ENCODE data around the gene ASGR1.
"Not testable (repeated sequence)": the region's sequence is repeated elsewhere in the genome, so short reads cannot be mapped to it uniquely, and the experiment has no call there.

The ASGR1 gene

GRCh38 chr17:7190276-7190917, 11.2 kb upstream of the ASGR1 start:
- no peak for DNase-seq

DNA sequence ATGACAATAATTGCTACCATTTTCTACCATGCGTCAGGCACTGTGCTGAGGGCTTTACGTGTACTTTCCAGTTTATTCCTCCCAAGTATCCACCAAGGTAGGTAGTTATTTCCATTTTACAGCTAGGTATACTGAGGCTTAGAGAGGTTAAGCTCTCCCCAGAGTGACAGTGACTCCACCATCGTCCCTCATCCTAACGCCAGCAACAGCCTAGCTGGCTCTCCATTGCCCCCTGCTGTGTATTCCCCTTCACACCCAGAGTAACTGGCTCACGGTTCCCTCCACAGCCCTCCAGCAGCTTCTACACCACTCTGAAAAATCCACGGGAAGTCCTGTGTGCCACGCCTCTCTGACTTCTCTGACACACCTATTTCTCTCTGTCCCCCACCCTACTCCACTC, 7.1 kb upstream of the ASGR1 start:
- DNase-seq, result no peak

DNA sequence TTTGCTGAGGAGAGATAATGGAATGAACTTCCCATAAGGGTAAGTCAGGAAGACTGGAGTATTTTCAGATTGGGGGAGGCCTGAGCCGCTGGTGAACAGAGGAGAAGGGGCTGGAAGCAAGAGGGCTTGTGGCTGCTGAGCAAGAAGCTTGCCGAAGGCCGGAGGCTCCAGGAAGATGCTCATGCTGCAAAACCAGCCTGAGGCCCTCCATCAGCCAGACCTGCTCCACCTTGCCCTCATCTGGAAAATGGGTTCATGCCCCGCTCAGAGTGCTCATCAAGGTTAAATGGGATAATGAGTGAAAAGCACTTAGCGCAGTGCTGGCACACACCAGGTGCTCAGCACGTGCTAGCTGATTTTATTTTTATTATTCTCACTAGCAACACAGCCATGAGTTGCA, 5.5 kb upstream of the ASGR1 start:
- DNase-seq, result no peak

- no peak for DNase-seq
Measured at GRCh38 chr17:7184091-7184488, 4.9 kb upstream of the ASGR1 start.

GRCh38 chr17:7183433-7184090, 4.4 kb upstream of the ASGR1 start:
- DNase-seq, result no peak

DNA sequence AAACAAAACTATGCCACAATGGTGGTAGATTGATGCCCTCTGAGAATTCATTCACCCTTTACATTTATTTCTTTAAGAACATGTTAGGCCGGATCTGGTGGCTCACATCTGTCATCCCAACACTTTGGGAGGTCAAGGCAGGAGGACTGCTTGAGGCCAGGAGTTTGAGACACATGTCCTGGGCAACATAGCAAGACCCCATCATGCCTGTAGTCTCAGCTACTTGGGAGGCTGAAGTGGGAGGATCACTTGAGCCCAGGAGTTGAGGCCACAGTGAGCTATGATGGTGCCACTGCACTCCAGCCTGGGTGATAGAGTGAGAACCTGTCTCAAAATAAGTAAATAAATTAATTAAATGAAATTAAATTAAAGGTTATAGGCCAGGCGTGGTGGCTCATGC, 2.9 kb upstream of the ASGR1 start:
- not testable (repeated sequence) for DNase-seq

DNA sequence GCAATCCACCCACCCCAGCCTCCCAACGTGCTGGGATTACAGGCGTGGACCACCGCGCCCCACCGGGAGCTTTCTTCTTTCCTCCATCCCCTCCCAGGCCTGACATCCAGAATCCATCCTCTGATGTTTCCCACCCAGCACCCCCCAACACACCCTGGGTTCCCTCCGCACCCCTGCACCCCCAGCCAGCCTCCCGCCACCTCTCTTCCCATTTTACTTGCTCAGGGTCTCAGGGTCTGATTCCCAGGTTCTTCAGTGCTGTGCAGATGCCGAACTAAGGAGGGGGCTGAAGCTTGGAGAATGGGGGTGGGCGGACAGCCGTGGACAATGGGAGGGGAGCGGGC, 225 bp downstream of the ASGR1 start:
- no peak for DNase-seq

- DNase-seq, result no peak
Measured at GRCh38 chr17:7177954-7178477, 1.2 kb downstream of the ASGR1 start.

GRCh38 chr17:7177191-7177953, 1.8 kb downstream of the ASGR1 start:
- DNase-seq, result peak; percentile 26 to 73 (median 54)

DNA sequence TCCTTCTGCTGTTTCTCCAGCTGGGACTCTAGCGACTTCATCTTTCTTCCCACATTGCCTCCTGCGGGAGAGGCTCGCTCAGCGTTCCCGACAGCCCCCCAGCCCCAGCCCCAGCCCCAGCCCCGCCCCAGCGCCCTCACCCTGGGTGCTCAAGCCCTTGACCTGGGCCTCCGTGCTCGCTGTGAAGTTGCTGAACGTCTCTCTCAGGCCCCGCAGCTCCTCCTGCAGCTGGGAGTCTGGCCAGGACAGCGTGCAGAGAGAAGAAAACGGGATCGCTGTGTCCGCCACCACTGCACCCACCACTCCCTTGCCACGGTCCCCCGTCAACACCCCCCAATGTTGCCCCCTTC, 2.4 kb downstream of the ASGR1 start:
- no peak for DNase-seq

DNA sequence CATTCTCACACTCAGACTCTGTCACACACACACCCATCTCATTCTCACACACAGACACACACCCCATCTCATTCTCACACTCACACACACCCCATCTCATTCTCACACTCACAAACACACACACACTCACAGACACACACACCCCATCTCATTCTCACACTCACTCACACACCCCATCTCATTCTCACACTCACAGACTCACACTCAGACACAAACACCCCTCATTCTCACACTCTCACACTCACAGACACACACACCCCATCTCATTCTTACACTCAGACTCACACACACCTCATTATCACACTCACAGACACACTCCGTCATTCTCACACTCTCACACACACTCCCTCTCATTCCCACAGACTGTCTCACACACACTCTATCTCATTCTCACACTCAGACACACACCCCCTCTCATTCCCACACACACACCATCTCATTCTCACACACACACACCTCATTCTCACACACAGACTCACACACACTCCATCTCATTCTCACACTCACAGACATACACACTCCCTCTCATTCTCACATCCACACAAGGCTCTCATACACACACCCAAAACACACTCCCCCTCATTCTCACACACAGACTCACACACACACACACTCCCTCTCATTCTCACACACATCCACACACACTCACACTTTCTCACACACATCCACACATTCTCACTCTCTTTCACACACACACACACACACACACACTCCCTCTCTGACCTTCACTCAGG, 2.9 kb downstream of the ASGR1 start:
- no peak for DNase-seq

DNA sequence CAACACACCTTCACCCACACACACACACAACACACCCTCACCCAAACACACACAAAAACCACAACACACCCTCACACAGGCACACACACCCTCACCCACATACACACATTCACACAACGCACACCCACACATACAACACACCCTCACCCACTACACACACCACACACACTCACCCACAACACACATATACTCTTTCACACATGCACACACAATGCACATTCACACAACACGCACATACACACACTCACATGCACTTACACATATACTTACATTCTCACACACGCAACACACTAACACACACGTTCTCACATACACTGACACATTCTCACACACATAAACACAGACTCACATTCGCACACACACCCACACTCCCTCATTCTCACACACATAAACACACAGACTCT, 3.8 kb downstream of the ASGR1 start:
- no peak for DNase-seq

DNA sequence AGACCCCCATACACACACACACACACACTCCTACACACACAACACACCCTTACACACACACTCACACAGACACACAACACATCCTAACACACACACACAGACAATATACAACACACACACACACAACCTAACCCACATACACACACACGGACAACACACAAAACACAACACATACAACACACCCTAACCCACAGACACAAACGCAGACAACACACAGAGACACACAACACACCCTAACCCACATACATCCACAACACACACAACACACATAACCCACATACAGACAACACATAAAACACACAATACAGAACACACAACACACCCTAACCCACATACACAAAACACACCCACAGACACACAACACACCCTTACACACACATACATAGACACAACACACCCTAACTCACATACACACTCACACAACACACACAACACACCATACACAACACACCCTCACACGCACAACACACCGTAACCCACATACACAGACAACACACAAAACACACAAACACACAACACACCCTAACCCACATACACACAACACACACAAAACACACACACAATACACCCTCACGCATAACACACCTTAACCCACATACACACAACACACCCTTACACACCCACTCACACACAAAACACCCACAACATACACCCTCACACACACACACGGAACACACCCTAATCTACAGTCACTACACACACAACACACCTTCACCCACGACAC, 4.4 kb downstream of the ASGR1 start:
- DNase-seq, result no peak

DNA sequence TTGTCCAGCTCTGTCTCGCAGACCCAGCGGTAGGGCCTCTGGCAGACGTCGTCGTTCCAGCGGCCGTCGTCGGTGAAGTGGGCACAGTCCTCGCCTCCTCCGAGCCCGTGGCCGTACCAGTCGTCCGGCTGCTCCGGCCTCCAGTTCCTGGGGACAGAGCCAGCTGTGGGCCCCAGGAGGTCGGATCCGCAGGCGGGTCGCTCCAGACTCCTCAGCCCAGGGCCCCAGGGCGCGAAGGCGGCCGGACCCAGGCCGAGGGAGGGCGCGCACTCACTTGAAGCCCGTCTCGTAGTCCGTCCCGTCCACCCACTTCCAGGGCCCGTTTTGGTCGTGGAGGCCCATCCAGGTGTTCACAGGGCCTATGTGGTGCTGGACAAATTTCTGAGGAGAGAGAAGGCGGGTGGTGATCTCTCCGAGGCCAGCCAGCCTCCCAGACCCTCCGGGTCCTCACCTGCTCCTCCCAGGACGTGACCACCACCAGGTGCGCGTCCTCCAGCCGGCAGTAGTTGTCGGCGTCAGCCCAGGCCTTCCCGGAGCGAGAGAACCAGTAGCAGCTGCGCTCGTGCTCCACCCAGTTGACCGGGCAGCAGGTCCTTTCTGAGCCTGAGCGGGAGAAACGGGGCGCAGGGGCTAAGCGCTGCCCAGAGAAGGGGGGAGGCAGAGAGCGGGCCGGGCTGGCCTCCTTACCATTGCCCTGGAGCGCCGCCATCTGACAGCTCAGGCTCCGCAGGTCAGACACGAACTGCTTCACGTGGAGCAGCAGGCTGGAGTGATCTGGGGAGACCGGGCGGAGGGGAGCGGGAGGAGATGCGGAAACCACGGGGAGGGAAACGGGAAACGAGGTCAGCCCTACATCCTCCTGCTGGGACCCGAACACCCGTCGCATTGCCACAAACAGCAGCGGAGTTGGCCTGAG, 5.2 kb downstream of the ASGR1 start:
- peak in 5 of 6 experiments; percentile 15 to 41 (median 29) for DNase-seq

DNA sequence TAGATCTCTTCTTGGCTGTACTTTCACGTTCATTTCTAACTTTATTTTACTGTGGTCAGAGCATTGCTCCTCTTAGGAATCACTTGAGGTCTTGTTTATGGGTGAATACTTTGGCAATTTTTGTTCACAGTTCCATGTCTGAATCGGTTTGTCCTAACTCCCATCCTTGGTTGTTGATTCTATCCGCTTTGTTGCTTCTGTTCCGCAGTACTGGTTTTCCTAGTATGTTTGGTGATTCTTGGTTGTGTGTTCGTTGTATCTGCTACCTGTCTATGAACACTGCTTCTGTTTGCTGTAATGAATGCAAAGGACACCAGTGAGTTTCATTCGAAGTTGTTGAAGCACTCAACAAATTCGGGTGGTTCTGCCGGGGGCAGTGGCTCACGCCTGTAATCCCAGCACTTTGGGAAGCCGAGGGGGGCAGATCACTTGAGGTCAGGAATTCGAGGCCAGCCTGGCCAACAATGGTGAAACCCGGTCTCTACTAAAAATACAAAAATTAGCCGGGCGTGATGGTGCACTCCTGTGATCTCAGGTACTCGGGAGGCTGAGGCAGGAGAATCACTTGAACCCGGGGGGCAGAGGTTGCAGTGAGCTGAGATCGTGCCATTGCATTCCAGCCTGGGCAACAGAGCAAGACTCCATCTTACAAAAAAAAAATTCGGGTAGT, 6.5 kb downstream of the ASGR1 start:
- not testable (repeated sequence) for DNase-seq

GRCh38 chr17:7169565-7169908, 9.6 kb downstream of the ASGR1 start:
- not testable (repeated sequence) for DNase-seq

DNA sequence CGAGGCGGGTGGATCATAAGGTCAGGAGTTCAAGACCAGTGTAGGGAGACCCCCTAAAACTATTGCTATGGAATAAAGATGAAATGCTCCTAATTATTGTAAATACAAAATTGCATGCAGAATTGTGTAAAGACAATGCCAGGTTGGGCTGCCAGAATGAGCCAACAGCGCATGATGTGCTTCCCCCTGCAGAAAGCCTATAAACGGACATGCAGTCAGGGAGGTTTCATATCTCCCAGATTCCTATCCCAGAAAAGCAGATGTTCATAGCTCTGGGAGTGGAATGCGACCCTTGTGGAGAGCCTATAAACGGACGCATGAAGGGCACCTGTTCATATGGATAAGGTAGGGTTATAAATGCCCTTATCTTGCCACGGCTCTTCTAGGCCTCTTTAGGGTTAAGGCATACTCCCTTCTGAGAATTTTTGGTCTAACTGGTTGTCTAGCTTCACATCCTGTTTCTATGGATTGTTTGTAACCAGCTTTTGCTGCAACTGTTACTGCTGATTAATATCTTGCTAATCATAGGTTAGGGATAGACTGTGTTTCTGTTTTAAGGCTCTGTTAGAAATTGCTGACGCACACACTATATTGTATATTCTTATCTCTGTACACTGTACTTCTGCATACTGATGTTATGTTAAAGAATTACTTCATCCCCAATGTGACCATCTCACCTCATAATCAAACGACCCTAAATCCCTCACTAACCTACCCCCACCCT, 10.2 kb downstream of the ASGR1 start:
- not testable (repeated sequence) for DNase-seq

- DNase-seq, result no peak
Measured at GRCh38 chr17:7167832-7168231, 11.3 kb downstream of the ASGR1 start.

DNA sequence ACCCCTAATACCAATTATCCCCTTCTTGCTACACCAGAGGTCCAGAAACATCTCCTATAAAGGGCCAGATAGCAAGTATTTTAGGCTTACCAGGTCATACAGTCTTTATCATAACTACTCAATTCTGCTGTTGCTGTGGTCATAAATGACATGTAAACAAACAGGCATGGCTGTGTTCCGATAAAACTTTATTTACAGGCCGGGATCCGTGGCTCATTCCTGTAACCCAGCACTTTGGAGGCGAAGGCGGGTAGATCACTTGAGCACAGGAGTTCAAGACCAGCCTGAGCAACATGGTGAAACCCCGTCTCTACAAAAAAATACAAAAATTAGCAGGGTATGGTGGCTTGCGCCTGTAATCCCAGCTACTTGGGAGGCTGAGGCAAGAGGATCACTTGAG, 12.3 kb downstream of the ASGR1 start:
- DNase-seq, result no peak

- DNase-seq, result not testable (repeated sequence)
Measured at GRCh38 chr17:7159571-7159970, 19.6 kb downstream of the ASGR1 start.
